Psoas muscle (tissue), 8 donors: ENCODE data around the gene OPN5. TPM values are rescaled to one million over a fixed set of nuclear protein-coding genes. Genes with fewer than 3 reads are reported as not detected.
A peak's percentile ranks its signal among the peaks of the same experiment; 100 is the strongest.

ENCODE experiments used
- ATAC-seq, 4 donors: fragments of 200-7000 bp; cut with Tn5 transposase; one replicate each; pipeline ENCODE4 v1.9.1; 2020; ENCODE audit warnings: moderate library complexity in 3 of 4, mild to moderate bottlenecking in 2 of 4
- DNase-seq, 2 donors: peaks; one replicate each; pipeline ENCODE4 v3.0.0-alpha.2; 2020
- H3K27ac ChIP-seq: fragments of 200-600 bp; one replicate; pipeline ENCODE4 v1.8.0; 2022
- H3K27me3 ChIP-seq, 3 donors: fragments of 200-600 bp in 1 of 3; one replicate each; pipeline versions ENCODE4 v1.6.1 to v1.8.0; 2013 to 2022; ENCODE audit warnings: low read length in 2 of 3, mild to moderate bottlenecking in 2 of 3, moderate library complexity in 1 of 3; ENCODE audit not compliant: insufficient read depth in 3 of 3
- H3K36me3 ChIP-seq, 2 donors: fragments of 200-600 bp in 1 of 2; one replicate each; pipeline versions ENCODE4 v1.6.1 to v1.8.0; 2013 to 2022; ENCODE audit warnings: low read depth in 1 of 2, mild to moderate bottlenecking in 1 of 2, moderate library complexity in 1 of 2; ENCODE audit not compliant: insufficient read depth in 1 of 2
- H3K4me1 ChIP-seq: fragments of 200-600 bp; one replicate; pipeline ENCODE4 v1.8.0; 2022
- H3K4me3 ChIP-seq: fragments of 200-600 bp; one replicate; pipeline ENCODE4 v1.8.0; 2022; ENCODE audit warnings: mild to moderate bottlenecking
- H3K9me3 ChIP-seq: fragments of 200-600 bp; one replicate; pipeline ENCODE4 v1.8.0; 2022
- CTCF ChIP-seq: fragments of 200-600 bp; IDR thresholded peaks from one replicate; pipeline ENCODE4 v1.8.0; 2022; ENCODE audit warnings: antibody characterized with exemption
- WGBS, 3 donors: extraction: QIAGEN DNeasy Blood & Tissue Kit; methylation state at CpG; one replicate each; pipeline versions ENCODE4 v1.1.6 to v1.1.7; 2013; 5-methylcytosine and 5-hydroxymethylcytosine counted together
- intact Hi-C, 2 donors: fragments of 100-400 bp; cut with DNase I; formaldehyde crosslinking; loops; one replicate each; pipeline versions ENCODE4 v1.11.0 to v1.14.2; 2022
- long read RNA-seq, 2 donors: library from polyadenylated mRNA; unstranded; transcript quantifications; one replicate each; pipeline ENCODE4 v2.0.0, GENCODE V29; 2021
- polyA plus RNA-seq, 3 donors: library from polyadenylated mRNA; stranded (reverse); fragments of 200-250 nt; gene quantifications; one replicate each; pipeline ENCODE4 v1.2.3, GENCODE V29; 2013
- total RNA-seq, 4 donors: library from RNA; stranded (reverse); fragmentation: NEBNext Ultra II Directional in 2 of 4; extraction: Animal tissue kit (Norgen Biotek cat#: 25700) in 2 of 4; gene quantifications; one replicate each; pipeline versions ENCODE4 v1.2.1 to v1.2.4, GENCODE V29; 2021 to 2023
- donor health status: healthy with polysubstance abuse.
- donor health status: DM: no; HTN: no; CAD: no; lungs with moderate emphysema.
- donor health status: Bipolar disorder and iron deficiency.
- donor health status: healthy.
- donor health status: DM: yes; HTN: yes; CAD: no.
- donor health status: DM: no; HTN: no; CAD: no.
- donor health status: DM: no; HTN: no; CAD: no.
- donor health status: DM: yes; HTN: yes; CAD: no.

OPN5 gene
- under 1 TPM in 2 of 4 donors, not detected in 2; 0.18 to 0.71 TPM for total RNA-seq
- under 1 TPM in 2 of 3 donors, not detected in 1; 0.07 to 0.09 TPM for polyA plus RNA-seq
- long read RNA-seq, donor 1: 0 reads
- long read RNA-seq, donor 2: 0 reads

- H3K27me3 ChIP-seq: no peaks in the 10 kb centered on the region
- no peak within 1 kb of the TSS for H3K27ac ChIP-seq
- H3K4me3 ChIP-seq: no peak within 1 kb of the TSS
- no peak for DNase-seq
- WGBS, 3 donors: 34 to 53% (median 42%) methylated on average over 8 of the region's 8 CpGs
- no peak for ATAC-seq
- intact Hi-C loops: loop anchor here (2.0 to 10.0 kb wide), 3 partner anchors 151 to 983 kb away; no protein-coding TSS in a partner anchor
- no peak for TF ChIP-seq CTCF
- H3K36me3 ChIP-seq: no peaks in the 10 kb centered on the region
- H3K9me3 ChIP-seq: no peaks in the 10 kb centered on the region
- no peaks in the 10 kb centered on the region for H3K4me1 ChIP-seq
Measured at GRCh38 chr6:47781732-47782131, at the start of gene OPN5. OPN5 (plus strand) TSS chr6:47782032; CDS start chr6:47782067, 35 bp downstream.

GRCh38 chr6:47733879-47734558 is 47.8 kb upstream of the OPN5 start:
- Histone ChIP-seq H3K36me3 (no peaks in the 10 kb centered on the region), H3K27me3 (no peaks in the 10 kb centered on the region), H3K27ac (no peak overlapping the region), H3K4me3 (no peak overlapping the region), H3K9me3 (no peaks in the 10 kb centered on the region), H3K4me1 (peaks cover 2% of the 10 kb centered on the region)
- intact Hi-C loops: loop anchor here (5.0 kb wide), 1 partner anchor 102 kb away; no protein-coding TSS in a partner anchor
- TF ChIP-seq CTCF: peak; percentile 47
- DNase-seq (no peak), ATAC-seq (peak in 3 of 4 donors; percentile 41 to 70 (median 46))
- WGBS, 3 donors: 33 to 37% (median 34%) methylated on average over 2 of the region's 2 CpGs

- Histone ChIP-seq H3K36me3 (no peaks in the 10 kb centered on the region), H3K27me3 (no peaks in the 10 kb centered on the region), H3K4me3 (no peak overlapping the region), H3K4me1 (peaks cover 2% of the 10 kb centered on the region), H3K27ac (no peak overlapping the region), H3K9me3 (no peaks in the 10 kb centered on the region)
- 63 to 70% (median 69%) methylated on average over 4 of the region's 4 CpGs for WGBS, 3 donors
- DNase-seq (no peak), ATAC-seq (no peak)
- intact Hi-C loops: loop anchor here (5.0 kb wide), 2 partner anchors 88 to 103 kb away; no protein-coding TSS in a partner anchor
- TF ChIP-seq CTCF: no peak
Measured at GRCh38 chr6:47734831-47735481, 46.9 kb upstream of the OPN5 start.

- WGBS, 3 donors: 63 to 70% (median 68%) methylated on average over 7 of the region's 7 CpGs
- H3K9me3 ChIP-seq: no peaks in the 10 kb centered on the region
- no peaks in the 10 kb centered on the region for H3K27me3 ChIP-seq
- H3K36me3 ChIP-seq: no peaks in the 10 kb centered on the region
- no peak for ATAC-seq
- DNase-seq: no peak
- H3K4me3 ChIP-seq: no peak overlapping the region
- H3K27ac ChIP-seq: no peak overlapping the region
- peaks cover 2% of the 10 kb centered on the region for H3K4me1 ChIP-seq
- intact Hi-C loops: loop anchor here in 1 of 2 donors (5.0 kb wide), 1 partner anchor 89 kb away; no protein-coding TSS in a partner anchor
- TF ChIP-seq CTCF: no peak
Measured at GRCh38 chr6:47736083-47736700, 45.6 kb upstream of the OPN5 start.
